ENCODE measurements around the gene MPND.

Gene MPND

DNA sequence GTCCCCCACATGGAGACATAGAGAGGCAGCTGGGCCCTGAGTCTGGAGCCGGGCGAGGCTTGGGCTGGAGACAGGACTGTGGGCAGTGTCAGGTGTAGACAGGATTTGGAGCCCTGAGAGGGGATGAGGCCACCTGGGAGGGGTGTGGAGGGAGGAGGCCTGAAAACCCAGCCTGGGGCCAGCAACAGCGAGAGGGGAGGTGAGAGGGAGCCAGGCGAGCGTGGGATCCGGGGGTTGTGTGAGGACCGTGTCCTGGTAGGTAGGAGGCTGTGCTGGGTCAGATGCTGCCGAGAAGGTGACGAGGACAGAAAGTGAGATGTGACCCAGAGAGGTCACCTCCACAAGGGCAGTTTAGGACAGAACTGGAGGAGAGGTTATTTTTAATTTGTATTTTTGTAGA, 7.4 kb downstream of the MPND start:
- DNase-seq, result no peak

DNA sequence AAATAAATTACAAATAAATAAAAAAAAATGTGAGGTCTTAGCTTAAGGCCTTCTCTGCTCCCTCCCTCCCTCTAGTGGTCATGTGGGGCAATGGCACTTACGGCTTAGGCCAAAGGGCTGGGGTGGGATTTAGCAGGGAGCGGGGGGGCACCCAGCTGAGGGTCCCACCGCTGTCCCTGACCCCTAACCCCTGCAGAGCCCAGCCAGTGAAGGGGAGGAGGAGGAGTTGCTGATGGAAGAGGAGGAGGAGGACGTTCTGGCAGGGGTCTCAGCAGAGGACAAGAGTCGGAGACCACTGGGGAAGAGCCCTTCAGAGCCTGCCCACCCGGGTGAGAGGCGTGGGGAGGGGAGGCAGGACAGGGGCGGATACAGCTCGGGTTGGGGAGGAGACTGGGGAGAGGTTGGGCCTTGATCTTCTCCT, 9.3 kb downstream of the MPND start:
- peak; percentile 33 for DNase-seq

- DNase-seq, result no peak
Measured at GRCh38 chr19:4354282-4354681, 10.9 kb downstream of the MPND start.

GRCh38 chr19:4354897-4355296, 11.5 kb downstream of the MPND start:
- no peak for DNase-seq

DNA sequence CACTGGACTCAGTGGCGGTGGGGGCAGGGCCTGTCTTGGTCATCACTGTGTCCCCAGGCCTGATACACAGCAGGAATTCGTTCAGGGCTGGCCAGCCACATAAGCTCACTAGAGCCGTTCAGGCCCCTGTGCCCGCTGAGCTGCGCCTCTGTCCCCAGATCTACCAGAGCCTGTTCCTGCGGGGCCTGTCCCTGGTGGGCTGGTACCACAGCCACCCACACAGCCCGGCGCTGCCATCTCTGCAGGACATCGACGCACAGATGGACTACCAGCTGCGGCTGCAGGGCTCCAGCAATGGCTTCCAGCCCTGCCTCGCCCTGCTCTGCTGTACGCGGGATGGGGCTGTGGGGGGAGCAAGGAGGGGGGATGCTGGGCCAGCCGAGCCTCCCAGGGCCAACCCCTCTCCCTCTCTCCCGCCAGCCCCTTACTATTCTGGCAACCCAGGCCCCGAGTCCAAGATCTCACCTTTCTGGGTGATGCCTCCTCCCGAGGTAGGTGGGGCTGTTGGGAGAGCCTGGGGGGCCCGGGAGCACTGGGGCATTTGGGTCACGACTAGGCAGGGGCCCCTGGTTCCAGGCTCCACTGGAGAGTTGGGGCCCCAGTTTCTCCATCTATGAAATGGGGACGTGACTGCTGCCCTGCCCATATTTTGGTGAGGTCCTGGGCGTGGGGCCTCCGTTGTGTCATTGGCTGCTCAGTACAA, 13.9 kb downstream of the MPND start:
- DNase-seq, result no peak

DNA sequence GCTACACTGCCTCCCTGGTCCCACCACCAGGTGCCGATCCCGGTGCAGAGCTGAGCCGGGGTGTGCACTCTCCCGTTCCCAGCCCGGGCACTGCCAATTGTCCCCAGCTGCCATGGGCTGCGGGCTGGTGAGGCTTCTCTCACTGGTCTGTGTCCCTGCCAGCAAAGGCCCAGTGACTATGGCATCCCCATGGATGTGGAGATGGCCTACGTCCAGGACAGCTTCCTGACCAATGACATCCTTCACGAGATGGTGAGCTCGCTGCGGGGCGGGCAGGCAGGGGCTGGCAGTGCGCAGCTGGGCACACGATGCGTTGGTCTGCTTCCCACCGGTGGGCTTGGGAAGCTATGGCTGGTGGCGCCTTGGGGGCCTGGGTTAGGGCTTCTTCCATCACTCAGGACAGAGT, 14.6 kb downstream of the MPND start:
- no peak for DNase-seq

DNA sequence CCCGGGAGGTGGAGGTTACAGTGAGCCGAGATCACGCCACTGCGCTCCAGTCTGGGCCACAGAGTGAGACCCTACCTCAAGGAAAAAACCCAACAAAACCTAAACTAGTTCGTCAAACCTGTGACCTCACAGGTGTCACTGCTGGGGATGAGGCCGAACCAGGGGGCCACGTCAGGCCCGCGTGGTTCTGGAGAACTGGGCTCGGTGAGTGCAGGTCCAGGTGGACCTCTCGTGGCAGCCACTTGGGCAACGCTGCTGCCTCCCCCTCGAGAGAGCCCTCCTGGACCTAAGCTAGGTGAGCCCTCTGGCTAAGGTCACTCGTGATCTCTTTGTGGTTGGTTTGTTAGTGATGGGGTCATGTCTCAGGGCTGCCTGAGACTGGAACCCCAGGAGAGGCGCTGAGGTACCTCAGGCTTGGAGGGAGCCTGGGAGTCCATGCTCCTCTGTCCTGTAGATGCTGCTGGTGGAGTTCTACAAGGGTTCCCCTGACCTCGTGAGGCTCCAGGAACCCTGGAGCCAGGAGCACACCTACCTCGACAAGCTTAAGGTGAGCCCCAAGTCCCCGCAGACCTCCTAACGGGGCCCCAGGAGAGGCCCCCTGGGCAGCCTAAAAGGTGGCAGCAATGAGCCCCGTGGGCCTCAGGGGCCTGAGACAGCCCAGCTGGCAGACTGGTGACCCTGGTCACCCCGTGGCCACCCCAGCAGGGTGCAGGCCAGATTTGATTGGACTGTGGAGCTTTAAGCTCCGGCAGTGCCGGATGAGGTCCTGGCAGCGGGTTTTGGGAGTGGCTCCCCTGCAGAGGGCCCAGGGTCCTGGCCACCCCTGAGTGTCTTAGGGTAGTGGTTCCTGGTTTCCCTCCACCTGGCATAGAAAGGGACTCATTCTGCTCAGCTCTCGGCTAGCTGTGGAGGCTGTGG, 15.6 kb downstream of the MPND start:
- DNase-seq, result no peak

DNA sequence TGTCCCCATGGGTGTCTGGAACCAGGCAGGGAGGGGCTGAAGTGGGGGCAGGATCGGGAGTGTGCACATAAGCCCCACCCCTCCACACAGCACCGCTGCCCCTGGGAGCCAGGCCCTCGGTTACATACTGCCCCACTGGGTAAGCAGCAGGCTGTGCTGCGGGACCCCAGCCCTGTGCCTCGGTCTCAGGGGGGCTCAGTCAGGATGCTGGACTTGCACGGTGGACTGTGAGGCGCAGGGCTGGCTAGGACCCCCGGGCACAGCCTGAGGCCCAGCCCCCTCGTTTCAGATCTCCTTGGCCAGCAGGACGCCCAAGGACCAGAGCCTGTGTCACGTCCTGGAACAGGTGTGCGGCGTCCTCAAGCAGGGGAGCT, 16.3 kb downstream of the MPND start:
- DNase-seq, result no peak

- DNase-seq, result no peak
Measured at GRCh38 chr19:4360081-4360569, 16.8 kb downstream of the MPND start.

DNA sequence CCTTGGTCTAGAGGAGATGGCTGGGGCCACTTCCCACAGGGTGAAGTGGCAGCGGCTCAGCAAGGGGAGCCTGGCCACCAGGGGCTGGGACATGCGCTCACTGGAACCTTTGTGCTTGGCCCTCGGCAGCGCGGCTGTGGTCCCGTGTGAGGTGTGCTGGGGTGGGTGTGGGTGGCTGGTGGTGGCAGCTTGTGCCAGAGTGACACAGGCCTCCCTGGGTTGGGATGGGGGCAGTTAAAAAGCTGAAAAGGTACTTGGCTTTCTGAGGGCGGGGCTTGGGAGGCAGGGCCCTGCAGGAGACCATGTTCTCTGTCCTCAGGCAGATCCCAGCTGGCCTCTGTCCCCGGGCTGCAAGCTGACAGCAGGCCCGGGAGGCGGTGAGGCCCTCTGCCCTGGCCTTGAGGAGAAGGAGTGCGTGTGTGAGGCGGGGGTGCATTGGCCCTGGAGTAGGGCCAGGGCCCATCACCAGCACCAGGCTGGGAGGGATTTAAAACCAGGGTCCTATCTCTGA, 17.3 kb downstream of the MPND start:
- no peak for DNase-seq

DNA sequence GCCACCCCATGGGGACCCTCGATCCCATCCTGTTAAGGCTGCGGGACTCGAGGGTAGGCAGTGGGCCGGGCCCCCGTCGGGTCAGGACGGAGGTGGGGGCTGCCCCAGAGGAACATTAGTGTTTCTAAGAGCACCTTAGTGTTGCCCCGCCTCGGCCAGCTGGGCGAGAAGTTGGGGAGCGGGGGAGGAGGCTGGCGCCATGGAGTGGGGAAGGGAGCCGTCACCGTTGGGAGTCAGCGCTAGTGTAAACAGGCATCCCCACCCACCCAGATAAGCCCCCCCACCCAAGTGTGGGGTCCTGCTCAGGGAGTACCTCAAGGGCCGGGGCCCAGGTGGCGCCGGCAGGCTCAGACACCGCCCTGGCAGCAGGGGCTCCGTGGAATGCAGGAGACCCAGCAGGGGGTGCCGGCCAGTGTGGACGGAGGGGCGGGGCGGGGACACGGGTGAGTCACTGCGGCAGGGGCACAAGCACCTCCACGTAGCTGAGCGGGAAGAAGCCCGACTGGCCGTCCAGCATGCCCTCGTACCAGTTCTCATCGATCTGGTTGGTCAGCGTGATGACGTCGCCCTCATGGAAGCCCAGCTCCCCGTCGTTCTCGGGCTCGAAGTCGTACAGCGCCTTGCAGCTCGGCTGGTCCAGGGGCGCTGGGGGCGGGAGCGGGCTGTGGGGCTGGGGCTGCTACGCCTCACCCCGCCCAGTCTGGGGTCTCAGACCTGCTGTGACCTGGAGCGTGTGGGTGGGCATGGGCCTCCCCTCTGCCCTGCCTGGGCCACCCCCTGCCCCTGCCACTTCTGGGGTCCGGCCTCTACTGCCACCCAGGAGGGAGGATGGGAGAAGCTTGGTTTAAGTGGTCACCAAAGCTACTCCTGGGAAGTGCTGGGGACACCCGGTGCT, 18.0 kb downstream of the MPND start:
- DNase-seq, result no peak

DNA sequence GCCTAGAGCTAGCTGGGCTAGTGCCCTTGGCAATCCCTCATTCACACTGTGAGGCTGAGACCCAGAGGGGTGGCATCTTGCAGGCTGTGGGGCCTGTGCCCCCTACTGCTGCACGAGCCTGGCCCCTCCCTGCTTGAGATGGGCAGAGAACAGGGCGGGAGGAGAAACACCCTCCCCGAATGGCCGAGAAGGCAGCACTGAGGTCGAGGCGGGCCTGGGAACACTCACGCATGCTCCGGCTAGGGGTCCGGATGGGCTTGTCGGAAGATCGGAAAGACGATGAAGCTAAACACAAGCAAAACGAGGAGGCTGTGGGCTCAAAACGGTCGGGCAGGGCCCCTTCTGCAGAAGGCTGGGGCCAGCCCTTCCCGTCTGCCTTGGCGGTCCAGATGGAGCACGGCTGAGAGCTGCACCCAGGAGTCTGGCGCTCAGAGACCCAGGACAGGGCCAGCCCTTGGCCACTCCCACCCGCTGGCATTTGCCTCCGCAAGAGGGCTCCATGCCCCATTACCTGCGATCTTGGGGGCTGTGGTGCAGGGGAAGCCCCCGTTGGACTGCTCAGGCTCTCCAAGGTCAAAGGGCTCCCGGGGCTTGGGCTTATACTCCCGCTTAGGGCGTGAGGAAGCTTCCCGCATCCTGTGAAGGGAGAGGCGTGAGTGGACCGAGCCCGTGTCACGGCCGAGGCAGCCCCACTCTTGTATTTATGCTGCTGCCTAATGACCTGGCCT, 18.9 kb downstream of the MPND start:
- no peak for DNase-seq

- no peak for DNase-seq
Measured at GRCh38 chr19:4362831-4363545, 19.6 kb downstream of the MPND start.

GRCh38 chr19:4363571-4364304, 20.4 kb downstream of the MPND start:
- DNase-seq, result no peak

DNA sequence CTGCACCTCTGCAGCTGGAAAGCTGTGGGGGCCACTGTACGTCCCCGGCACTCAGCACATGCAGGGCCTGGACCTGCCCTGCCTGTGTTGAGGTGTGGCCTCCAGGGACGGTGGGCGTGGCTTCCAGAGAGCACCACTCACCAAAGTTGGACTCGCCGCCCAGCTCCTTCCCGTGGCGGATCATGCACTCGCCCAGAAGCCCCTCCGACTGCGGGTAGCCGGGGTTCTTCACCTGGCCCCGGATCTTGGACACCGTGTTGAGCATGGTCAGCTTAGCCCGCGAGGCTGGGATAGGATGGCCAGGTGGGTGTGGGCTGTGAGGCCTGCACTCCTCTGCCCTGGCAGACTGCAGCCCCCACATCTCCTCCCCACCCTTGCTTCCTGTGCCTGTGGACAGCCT, 22.0 kb downstream of the MPND start:
- no peak for DNase-seq

DNA sequence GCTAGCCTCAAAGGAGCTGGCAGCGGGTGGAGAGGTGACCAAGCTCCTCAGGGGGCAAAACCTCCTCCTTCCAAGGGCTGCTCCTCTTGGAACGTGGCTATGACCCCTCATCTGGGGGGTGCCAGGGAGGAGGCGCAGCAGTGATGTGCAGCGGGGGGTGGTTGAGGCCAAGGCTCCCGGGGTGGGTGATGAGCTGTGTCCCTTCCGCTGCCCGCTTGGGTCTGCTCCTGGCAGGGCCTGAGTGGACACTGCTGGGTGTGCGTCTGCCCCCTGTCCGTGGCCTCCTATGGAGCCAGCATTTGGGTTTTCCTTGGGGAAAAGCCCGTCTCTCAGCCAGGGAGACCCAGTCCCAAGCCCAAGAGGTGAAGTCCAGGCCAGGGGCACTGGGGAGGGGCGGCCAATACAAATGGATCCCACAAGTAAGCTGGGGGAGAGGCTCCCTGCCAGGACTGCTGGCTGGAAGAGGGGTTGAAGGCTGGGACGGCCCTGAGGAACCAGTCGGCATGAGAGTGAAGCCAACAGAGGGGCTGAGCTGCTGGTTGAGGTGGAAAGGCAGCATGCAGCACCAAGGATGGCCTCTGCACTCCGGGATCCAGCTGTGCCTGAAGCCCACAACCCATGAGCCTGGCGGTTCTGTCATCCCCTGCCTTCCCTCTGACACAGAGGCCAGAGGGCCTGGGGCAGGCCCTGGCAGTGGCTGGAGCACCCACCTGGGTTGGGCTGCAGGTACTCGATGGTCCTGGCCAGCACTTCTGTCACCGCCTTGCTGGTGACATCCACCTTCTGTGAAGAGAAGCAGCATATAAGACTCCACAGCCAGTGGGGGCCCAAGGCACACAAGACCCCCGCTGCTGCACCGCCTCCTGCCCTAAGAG, 22.7 kb downstream of the MPND start:
- DNase-seq, result no peak

DNA sequence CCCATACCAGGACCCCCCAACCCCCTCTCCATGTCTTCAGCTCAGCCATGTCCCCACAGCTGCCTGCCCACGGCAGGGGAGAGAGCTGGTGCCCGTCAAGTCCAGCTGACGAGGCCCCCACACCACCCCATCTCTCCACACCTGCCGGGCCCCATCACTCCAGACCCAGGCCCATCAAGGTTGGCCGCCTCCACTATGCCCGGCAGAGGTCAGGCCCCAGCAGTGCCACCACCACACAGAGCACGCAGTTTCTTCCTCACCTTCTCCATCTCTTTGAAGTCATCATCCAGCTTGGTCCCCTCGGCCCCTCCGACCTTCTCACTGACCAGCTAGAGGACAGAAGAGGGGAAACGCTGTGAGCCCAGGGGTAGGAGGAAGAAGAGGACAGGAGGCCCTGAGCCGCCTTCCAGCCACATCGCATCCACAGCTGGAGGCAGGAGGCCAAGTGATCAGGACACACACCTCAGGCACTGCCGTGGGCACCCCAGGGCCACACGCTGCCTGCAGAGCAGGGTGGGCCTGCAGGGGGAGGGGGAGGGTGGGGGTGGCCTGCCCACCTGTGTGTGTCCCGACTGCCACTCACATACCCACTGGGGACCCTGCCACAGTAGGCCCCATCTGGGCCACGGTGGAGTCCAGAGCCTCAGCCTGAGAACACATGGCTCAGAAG, 23.4 kb downstream of the MPND start:
- DNase-seq, result no peak

DNA sequence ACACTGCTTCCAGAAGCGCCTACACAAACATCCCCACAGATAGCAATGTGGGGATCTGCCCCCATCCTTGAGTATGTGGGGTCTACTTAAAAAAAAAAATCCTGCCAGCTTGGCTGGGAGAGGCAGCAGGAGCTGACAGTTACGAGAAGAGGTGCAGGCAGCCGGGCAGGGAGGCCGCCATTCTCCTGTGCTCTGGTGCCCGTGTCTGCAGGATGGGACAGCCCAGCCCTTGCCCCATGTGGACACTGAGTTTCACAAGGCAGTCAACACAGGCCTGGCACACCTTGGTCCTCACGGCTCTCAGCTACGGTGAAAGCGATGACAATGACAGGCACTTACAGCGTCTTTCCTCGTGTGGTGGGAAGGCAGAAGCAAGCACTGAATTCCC, 24.0 kb downstream of the MPND start:
- no peak for DNase-seq

- no peak for DNase-seq
Measured at GRCh38 chr19:4367781-4368127, 24.4 kb downstream of the MPND start.
